Measurements from ENCODE around the gene PARVB.
"Not testable (repeated sequence)": the region's sequence is repeated elsewhere in the genome, so short reads cannot be mapped to it uniquely, and the experiment has no call there.

Gene PARVB

GRCh38 chr22:43998679-43999264 is 25.3 kb upstream of the PARVB start:
- DNase-seq (ENCODE audit: low spot score) = no peak

- DNase-seq (ENCODE audit: low spot score) = no peak
Observed at GRCh38 chr22:43999378-43999777, 24.7 kb upstream of the PARVB start.

- no peak for DNase-seq (ENCODE audit: low spot score)
Observed at GRCh38 chr22:44000123-44000522, 24.0 kb upstream of the PARVB start.

- DNase-seq (ENCODE audit: low spot score) = no peak
Observed at GRCh38 chr22:44001521-44001920, 22.6 kb upstream of the PARVB start.

- no peak for DNase-seq (ENCODE audit: low spot score)
Observed at GRCh38 chr22:44002324-44002723, 21.8 kb upstream of the PARVB start.

- no peak for DNase-seq (ENCODE audit: low spot score)
Observed at GRCh38 chr22:44002997-44003396, 21.1 kb upstream of the PARVB start.

GRCh38 chr22:44003405-44004103 is 20.5 kb upstream of the PARVB start:
- DNase-seq (ENCODE audit: low spot score) = no peak

- no peak for DNase-seq (ENCODE audit: low spot score)
Observed at GRCh38 chr22:44004104-44004460, 20.0 kb upstream of the PARVB start.

- no peak for DNase-seq (ENCODE audit: low spot score)
Observed at GRCh38 chr22:44005524-44005923, 18.6 kb upstream of the PARVB start.

- DNase-seq (ENCODE audit: low spot score) = no peak
Observed at GRCh38 chr22:44012162-44012561, 11.9 kb upstream of the PARVB start.

GRCh38 chr22:44012591-44012990 is 11.5 kb upstream of the PARVB start:
- DNase-seq (ENCODE audit: low spot score) = no peak

GRCh38 chr22:44014241-44014640 is 9.9 kb upstream of the PARVB start:
- no peak for DNase-seq (ENCODE audit: low spot score)

- not testable (repeated sequence) for DNase-seq (ENCODE audit: low spot score)
Observed at GRCh38 chr22:44016586-44016985, 7.5 kb upstream of the PARVB start.

- DNase-seq (ENCODE audit: low spot score) = no peak
Observed at GRCh38 chr22:44018594-44018993, 5.5 kb upstream of the PARVB start.

GRCh38 chr22:44019416-44019815 is 4.7 kb upstream of the PARVB start:
- DNase-seq (ENCODE audit: low spot score) = no peak

GRCh38 chr22:44019846-44020245 is 4.3 kb upstream of the PARVB start:
- DNase-seq (ENCODE audit: low spot score) = no peak

GRCh38 chr22:44020981-44021380 is 3.1 kb upstream of the PARVB start:
- no peak for DNase-seq (ENCODE audit: low spot score)

- DNase-seq (ENCODE audit: low spot score) = peak; percentile 39
Observed at GRCh38 chr22:44023404-44024287, 456 bp upstream of the PARVB start.

GRCh38 chr22:44025171-44026065 is 1.3 kb downstream of the PARVB start:
- no peak for DNase-seq (ENCODE audit: low spot score)

- no peak for DNase-seq (ENCODE audit: low spot score)
Observed at GRCh38 chr22:44026066-44026629, 2.0 kb downstream of the PARVB start.

GRCh38 chr22:44026630-44027511 is 2.8 kb downstream of the PARVB start:
- DNase-seq (ENCODE audit: low spot score) = no peak
